Measurements from ENCODE around the gene RMDN2.

- TF ChIP-seq POLR2A (IDR thresholded peaks at IDR 0.05; ENCODE audit: low read length) (no peak), GATA1 (IDR thresholded peaks at IDR 0.05; ENCODE audit: low read depth, low read length) (no peak)
Observed at GRCh38 chr2:38065502-38066135, 140.5 kb downstream of the RMDN2 start.
